Panc1 (cell line): ENCODE data around the gene CCR2. TPM values are rescaled to one million over a fixed set of nuclear protein-coding genes. Genes with fewer than 3 reads are reported as not detected.

Experiments used
- ATAC-seq: fragments of 200-7000 bp; cut with Tn5 transposase; 2 replicates; pipeline ENCODE4 v1.9.1; 2020; ENCODE audit warnings: mild to moderate bottlenecking, moderate library complexity
- BruUV-seq: library from RNA; stranded (reverse); fragments of 400-500 nt; replicated peaks from 2 replicates; lab custom pipeline; 2021; lab: Mats Ljungman, UMichigan
- CTCF ChIA-PET: fragments of 300-600 bp; sonication (Branson Sonifier 250); formaldehyde crosslinking; loops from one replicate; lab custom pipeline; 2022; ENCODE audit warnings: antibody characterized with exemption; lab: Charles Lee
- POLR2A ChIA-PET: fragments of 300-600 bp; sonication (Branson Sonifier 250); formaldehyde crosslinking; loops from one replicate; lab custom pipeline; 2022; ENCODE audit warnings: antibody characterized with exemption; lab: Charles Lee
- DNase-seq: peaks from one replicate; pipeline ENCODE4 v3.0.0-alpha.2; 2010; ENCODE audit warnings: low read depth, low spot score
- H3K27ac ChIP-seq: 2 replicates; pipeline ENCODE4 v1.5.1; 2011; ENCODE audit warnings: mild to moderate bottlenecking, low read length, inconsistent platforms
- H3K27me3 ChIP-seq: fragments of 200-500 bp; sonication (Bioruptor generic); 2 replicates; pipeline ENCODE4 v1.6.0; 2014; ENCODE audit warnings: low read length, inconsistent platforms; ENCODE audit not compliant: control insufficient read depth, insufficient read depth
- H3K36me3 ChIP-seq: fragments of 200-500 bp; sonication (Bioruptor generic); 2 replicates; pipeline ENCODE4 v1.5.1; 2014; ENCODE audit warnings: inconsistent platforms, mild to moderate bottlenecking, low read length, moderate library complexity; ENCODE audit not compliant: control insufficient read depth, insufficient read depth
- H3K4me1 ChIP-seq: 2 replicates; pipeline ENCODE4 v1.5.1; 2011; ENCODE audit warnings: inconsistent platforms, mild to moderate bottlenecking, low read length, moderate library complexity; ENCODE audit not compliant: control insufficient read depth, insufficient read depth
- H3K4me3 ChIP-seq, 2 experiments: 2 replicates each; pipeline ENCODE4 v1.5.1; 2011 to 2012; ENCODE audit warnings: low read depth in 2 of 2, low read length in 2 of 2, mild to moderate bottlenecking in 2 of 2, inconsistent platforms in 1 of 2, moderate library complexity in 1 of 2
- H3K9me3 ChIP-seq: fragments of 200-500 bp; sonication (Bioruptor generic); 2 replicates; pipeline ENCODE4 v1.5.1; 2014; ENCODE audit warnings: low read depth, mild to moderate bottlenecking, inconsistent platforms, low read length, moderate library complexity; ENCODE audit not compliant: control insufficient read depth, insufficient read depth
- POLR2AphosphoS5 ChIP-seq: IDR thresholded peaks from 2 replicates; pipeline ENCODE4 v1.6.1; 2012; ENCODE audit warnings: mild to moderate bottlenecking, low read depth, low read length, moderate library complexity
- SIN3A ChIP-seq: IDR thresholded peaks from 2 replicates; pipeline ENCODE4 v1.6.1; 2012; ENCODE audit warnings: low read depth, mild to moderate bottlenecking, low read length, moderate library complexity, borderline replicate concordance; ENCODE audit not compliant: insufficient read depth
- TCF7L2 ChIP-seq: IDR thresholded peaks from 2 replicates; pipeline ENCODE4 v1.6.1; 2011; ENCODE audit warnings: mild to moderate bottlenecking, low read depth, low read length, inconsistent platforms
- in situ Hi-C: cut with HindIII; loops from 2 replicates; pipeline ENCODE4 v1.10.0; 2016; ENCODE audit warnings: low sequenced_read_pairs, low pct_unique_long_range_greater_than_20kb
- intact Hi-C: fragments of 100-400 bp; cut with micrococcal nuclease; formaldehyde crosslinking; loops from one replicate; pipeline ENCODE4 v1.10.0; 2022; ENCODE audit not compliant: unreplicated experiment
- total RNA-seq: library from RNA; stranded (reverse); gene quantifications from one replicate; pipeline ENCODE4 v1.2.1, GENCODE V29; 2021; ENCODE audit not compliant: unreplicated experiment
- TF ChIP-seq, protein P1 (sequence below): fragments of 450-650 bp; IDR thresholded peaks from 2 replicates; pipeline ENCODE4 v1.5.1; 2017; ENCODE audit warnings: mild to moderate bottlenecking
- TF ChIP-seq, protein P2 (sequence below), 2 experiments: IDR thresholded peaks; 2 replicates each; pipeline ENCODE4 v1.6.1; 2011 to 2012; ENCODE audit warnings: low read depth in 2 of 2, control low read depth in 1 of 2, low read length in 1 of 2, mild to moderate bottlenecking in 1 of 2, moderate library complexity in 1 of 2; ENCODE audit not compliant: insufficient read depth in 1 of 2

CCR2 gene
- total RNA-seq, 1 experiment from 2014 or later: not detected

DNA sequence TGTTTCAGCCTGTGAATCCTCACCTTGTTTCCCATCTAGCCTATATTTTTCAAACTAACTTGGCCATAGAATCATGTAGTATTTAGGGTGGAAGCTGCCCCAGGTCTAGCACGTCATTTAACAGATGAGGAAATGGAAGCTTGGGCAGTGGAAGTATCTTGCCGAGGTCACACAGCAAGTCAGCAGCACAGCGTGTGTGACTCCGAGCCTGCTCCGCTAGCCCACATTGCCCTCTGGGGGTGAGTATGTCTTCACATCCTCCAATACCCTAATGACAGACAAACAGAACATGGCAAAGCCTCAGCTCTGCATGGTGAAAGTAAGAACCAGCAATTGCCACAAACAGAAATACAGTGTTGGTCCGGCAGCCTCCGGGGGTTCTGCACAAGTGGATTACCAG lies 14.7 kb downstream of the CCR2 start:
- H3K4me3 ChIP-seq: no peak overlapping the region
- BruUV-seq: no TSS peak
- H3K4me1 ChIP-seq: no peaks in the 10 kb centered on the region
- in situ Hi-C loops: no loop called here
- no peak overlapping the region for H3K27ac ChIP-seq
- ChIA-PET CTCF (interaction anchor here (0.9 kb wide), 1 partner anchor 281 kb away, joined by 20 read pairs; no protein-coding TSS in a partner anchor), POLR2A (no interaction called here)
- DNase-seq (no peak), ATAC-seq (peak; percentile 73)
- intact Hi-C loops: no loop called here
- TF ChIP-seq TCF7L2 (no peak), SIN3A (no peak)
- TF ChIP-seq, protein P1, sequence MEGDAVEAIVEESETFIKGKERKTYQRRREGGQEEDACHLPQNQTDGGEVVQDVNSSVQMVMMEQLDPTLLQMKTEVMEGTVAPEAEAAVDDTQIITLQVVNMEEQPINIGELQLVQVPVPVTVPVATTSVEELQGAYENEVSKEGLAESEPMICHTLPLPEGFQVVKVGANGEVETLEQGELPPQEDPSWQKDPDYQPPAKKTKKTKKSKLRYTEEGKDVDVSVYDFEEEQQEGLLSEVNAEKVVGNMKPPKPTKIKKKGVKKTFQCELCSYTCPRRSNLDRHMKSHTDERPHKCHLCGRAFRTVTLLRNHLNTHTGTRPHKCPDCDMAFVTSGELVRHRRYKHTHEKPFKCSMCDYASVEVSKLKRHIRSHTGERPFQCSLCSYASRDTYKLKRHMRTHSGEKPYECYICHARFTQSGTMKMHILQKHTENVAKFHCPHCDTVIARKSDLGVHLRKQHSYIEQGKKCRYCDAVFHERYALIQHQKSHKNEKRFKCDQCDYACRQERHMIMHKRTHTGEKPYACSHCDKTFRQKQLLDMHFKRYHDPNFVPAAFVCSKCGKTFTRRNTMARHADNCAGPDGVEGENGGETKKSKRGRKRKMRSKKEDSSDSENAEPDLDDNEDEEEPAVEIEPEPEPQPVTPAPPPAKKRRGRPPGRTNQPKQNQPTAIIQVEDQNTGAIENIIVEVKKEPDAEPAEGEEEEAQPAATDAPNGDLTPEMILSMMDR: peak; percentile 30
- TF ChIP-seq, protein P2, sequence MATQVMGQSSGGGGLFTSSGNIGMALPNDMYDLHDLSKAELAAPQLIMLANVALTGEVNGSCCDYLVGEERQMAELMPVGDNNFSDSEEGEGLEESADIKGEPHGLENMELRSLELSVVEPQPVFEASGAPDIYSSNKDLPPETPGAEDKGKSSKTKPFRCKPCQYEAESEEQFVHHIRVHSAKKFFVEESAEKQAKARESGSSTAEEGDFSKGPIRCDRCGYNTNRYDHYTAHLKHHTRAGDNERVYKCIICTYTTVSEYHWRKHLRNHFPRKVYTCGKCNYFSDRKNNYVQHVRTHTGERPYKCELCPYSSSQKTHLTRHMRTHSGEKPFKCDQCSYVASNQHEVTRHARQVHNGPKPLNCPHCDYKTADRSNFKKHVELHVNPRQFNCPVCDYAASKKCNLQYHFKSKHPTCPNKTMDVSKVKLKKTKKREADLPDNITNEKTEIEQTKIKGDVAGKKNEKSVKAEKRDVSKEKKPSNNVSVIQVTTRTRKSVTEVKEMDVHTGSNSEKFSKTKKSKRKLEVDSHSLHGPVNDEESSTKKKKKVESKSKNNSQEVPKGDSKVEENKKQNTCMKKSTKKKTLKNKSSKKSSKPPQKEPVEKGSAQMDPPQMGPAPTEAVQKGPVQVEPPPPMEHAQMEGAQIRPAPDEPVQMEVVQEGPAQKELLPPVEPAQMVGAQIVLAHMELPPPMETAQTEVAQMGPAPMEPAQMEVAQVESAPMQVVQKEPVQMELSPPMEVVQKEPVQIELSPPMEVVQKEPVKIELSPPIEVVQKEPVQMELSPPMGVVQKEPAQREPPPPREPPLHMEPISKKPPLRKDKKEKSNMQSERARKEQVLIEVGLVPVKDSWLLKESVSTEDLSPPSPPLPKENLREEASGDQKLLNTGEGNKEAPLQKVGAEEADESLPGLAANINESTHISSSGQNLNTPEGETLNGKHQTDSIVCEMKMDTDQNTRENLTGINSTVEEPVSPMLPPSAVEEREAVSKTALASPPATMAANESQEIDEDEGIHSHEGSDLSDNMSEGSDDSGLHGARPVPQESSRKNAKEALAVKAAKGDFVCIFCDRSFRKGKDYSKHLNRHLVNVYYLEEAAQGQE (IDR thresholded peaks at IDR 0.05; ENCODE audit: insufficient read depth in 1 of 2, low read depth in 2 of 2, low read length in 1 of 2): no peak
- no peaks in the 10 kb centered on the region for H3K9me3 ChIP-seq
- no peaks in the 10 kb centered on the region; the same call in 1 of the 2 replicates for H3K27me3 ChIP-seq
- no peaks in the 10 kb centered on the region for H3K36me3 ChIP-seq

DNA sequence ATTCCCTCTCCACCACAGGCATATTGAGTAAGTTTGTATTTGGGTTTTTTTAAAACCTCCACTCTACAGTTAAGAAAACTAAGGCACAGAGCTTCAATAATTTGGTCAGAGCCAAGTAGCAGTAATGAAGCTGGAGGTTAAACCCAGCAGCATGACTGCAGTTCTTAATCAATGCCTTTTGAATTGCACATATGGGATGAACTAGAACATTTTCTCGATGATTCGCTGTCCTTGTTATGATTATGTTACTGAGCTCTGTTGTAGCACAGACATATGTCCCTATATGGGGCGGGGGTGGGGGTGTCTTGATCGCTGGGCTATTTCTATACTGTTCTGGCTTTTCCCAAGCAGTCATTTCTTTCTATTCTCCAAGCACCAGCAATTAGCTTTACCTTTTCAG lies 15.2 kb downstream of the CCR2 start:
- no peak for TF ChIP-seq TCF7L2
- TF ChIP-seq, protein P2 (IDR thresholded peaks at IDR 0.05; ENCODE audit: insufficient read depth in 1 of 2, low read depth in 2 of 2, low read length in 1 of 2): no peak
- TF ChIP-seq SIN3A: no peak
- no peak for TF ChIP-seq POLR2AphosphoS5
- TF ChIP-seq, protein P1: no peak
- H3K36me3 ChIP-seq: no peaks in the 10 kb centered on the region
- ATAC-seq: no peak
- BruUV-seq: no TSS peak
- DNase-seq: no peak
- no peak overlapping the region for H3K4me3 ChIP-seq
- no peak overlapping the region for H3K27ac ChIP-seq
- H3K27me3 ChIP-seq: no peaks in the 10 kb centered on the region; the same call in 1 of the 2 replicates
- no peaks in the 10 kb centered on the region for H3K4me1 ChIP-seq
- in situ Hi-C loops (no loop called here), intact Hi-C loops (no loop called here)
- H3K9me3 ChIP-seq: no peaks in the 10 kb centered on the region
- CTCF ChIA-PET: interaction anchor here (0.9 kb wide), 1 partner anchor 282 kb away, joined by 20 read pairs; no protein-coding TSS in a partner anchor
- POLR2A ChIA-PET: no interaction called here
